HEK293 (cell line): ENCODE measurements around the gene CARD11.

ENCODE experiments used
- ATF2 ChIP-seq: fragments of 450-650 bp; formaldehyde crosslinking; IDR thresholded peaks from 2 replicates; pipeline ENCODE4 v1.5.1; 2016; ENCODE audit warnings: missing biosample characterization, missing genetic modification characterization, low read depth
- CTCF ChIP-seq: fragments of 450-650 bp; formaldehyde crosslinking; IDR thresholded peaks from 2 replicates; pipeline ENCODE4 v1.5.1; 2016; ENCODE audit warnings: missing biosample characterization, missing genetic modification characterization
- KLF1 ChIP-seq: fragments of 450-650 bp; formaldehyde crosslinking; IDR thresholded peaks from 2 replicates; pipeline ENCODE4 v1.5.1; 2016; ENCODE audit warnings: missing biosample characterization, missing genetic modification characterization
- PRDM1 ChIP-seq: fragments of 450-650 bp; formaldehyde crosslinking; IDR thresholded peaks from 2 replicates; pipeline ENCODE4; 2016; ENCODE audit warnings: missing biosample characterization, missing genetic modification characterization
- SCRT2 ChIP-seq: fragments of 450-650 bp; formaldehyde crosslinking; IDR thresholded peaks from 2 replicates; pipeline ENCODE4 v1.5.1; 2016; ENCODE audit warnings: missing biosample characterization, missing genetic modification characterization
- TRIM28 ChIP-seq: IDR thresholded peaks from 2 replicates; pipeline ENCODE4 v1.6.1; 2011; ENCODE audit warnings: low read length, control low read depth, borderline replicate concordance
- ZBTB10 ChIP-seq: fragments of 450-650 bp; formaldehyde crosslinking; IDR thresholded peaks from 2 replicates; pipeline ENCODE4 v1.5.1; 2016; ENCODE audit warnings: missing biosample characterization, missing genetic modification characterization
- ZNF148 ChIP-seq: fragments of 450-650 bp; formaldehyde crosslinking; IDR thresholded peaks from 2 replicates; pipeline ENCODE4 v1.5.0; 2017; ENCODE audit warnings: missing biosample characterization, missing genetic modification characterization, borderline replicate concordance
- ZNF184 ChIP-seq: fragments of 450-650 bp; IDR thresholded peaks from 2 replicates; pipeline ENCODE4 v1.5.1; 2018; ENCODE audit warnings: missing biosample characterization, mild to moderate bottlenecking, missing genetic modification characterization
- ZNF248 ChIP-seq: fragments of 450-650 bp; formaldehyde crosslinking; IDR thresholded peaks from 2 replicates; pipeline ENCODE4 v1.5.1; 2017; ENCODE audit warnings: missing biosample characterization, missing genetic modification characterization
- ZNF274 ChIP-seq, 2 experiments: fragments of 200-500 bp in 1 of 2; fragments of 450-650 bp in 1 of 2; sonication (Bioruptor generic) in 1 of 2; formaldehyde crosslinking in 1 of 2; IDR thresholded peaks; 2 replicates each; pipeline versions ENCODE4 v1.5.1 to v1.6.1; 2014 to 2016; ENCODE audit warnings: borderline replicate concordance in 1 of 2, inconsistent platforms in 1 of 2, low read length in 1 of 2, missing biosample characterization in 1 of 2, missing genetic modification characterization in 1 of 2
- ZNF513 ChIP-seq: fragments of 450-650 bp; IDR thresholded peaks from 2 replicates; pipeline ENCODE4 v1.5.1; 2018; ENCODE audit warnings: missing biosample characterization, missing genetic modification characterization
- ZNF555 ChIP-seq: fragments of 450-650 bp; formaldehyde crosslinking; conservative IDR thresholded peaks from 2 replicates; pipeline ENCODE4 v1.5.1; 2017; ENCODE audit warnings: missing biosample characterization, mild to moderate bottlenecking, missing genetic modification characterization, inconsistent platforms

GRCh38 chr7:2929321-2930201 is 114.1 kb downstream of the CARD11 start:
- no peak for TF ChIP-seq CTCF (tag by site-specific recombination)
- no peak for TF ChIP-seq ZNF274 (IDR thresholded peaks at IDR 0.05; ENCODE audit: low read length)
- TF ChIP-seq ZNF274 (tag by site-specific recombination; IDR thresholded peaks at IDR 0.05; ENCODE audit: borderline replicate concordance): no peak
- no peak for TF ChIP-seq ZNF184 (tag by site-specific recombination)
- TF ChIP-seq ATF2 (tag by site-specific recombination): no peak
- TF ChIP-seq ZBTB10 (tag by site-specific recombination): no peak
- no peak for TF ChIP-seq PRDM1
- TF ChIP-seq SCRT2: no peak
- no peak for TF ChIP-seq ZNF513 (tag by site-specific recombination)
- no peak for TF ChIP-seq ZNF248 (tag by site-specific recombination)
- TF ChIP-seq KLF1 (tag by site-specific recombination): no peak
- TF ChIP-seq ZNF555 (tag by site-specific recombination): no peak
- TF ChIP-seq ZNF148 (tag by site-specific recombination): no peak
- no peak for TF ChIP-seq TRIM28
